Gastroesophageal sphincter (tissue), 4 donors: Measurements from ENCODE around the gene PKP3. TPM values are rescaled to one million over a fixed set of nuclear protein-coding genes. Genes with fewer than 3 reads are reported as not detected.
"Not testable (repeated sequence)": the region's sequence is repeated elsewhere in the genome, so short reads cannot be mapped to it uniquely, and the experiment has no call there.

Source experiments
- ATAC-seq: fragments of 150-250 bp; one replicate; pipeline ENCODE4 v1.9.1; 2016; ENCODE audit warnings: mild to moderate bottlenecking, moderate library complexity
- H3K27ac ChIP-seq, 4 donors: fragments of 200-600 bp; sonication (generic) in 3 of 4; 1 replicate in 3 of 4; 2 replicates in 1 of 4; pipeline ENCODE4 v1.5.1; 2016 to 2019
- H3K27me3 ChIP-seq: fragments of 200-600 bp; sonication (generic); one replicate; pipeline ENCODE4 v1.5.1; 2019
- H3K36me3 ChIP-seq, 2 donors: fragments of 200-600 bp; sonication (generic); one replicate each; pipeline ENCODE4 v1.5.1; 2019; ENCODE audit warnings: control low read depth in 1 of 2
- H3K4me1 ChIP-seq, 3 donors: fragments of 200-600 bp; sonication (generic); 1 replicate in 2 of 3; 2 replicates in 1 of 3; pipeline ENCODE4 v1.5.1; 2016 to 2019; ENCODE audit warnings: control low read depth in 2 of 3
- H3K4me3 ChIP-seq, 2 donors: fragments of 200-600 bp; sonication (generic); one replicate each; pipeline ENCODE4 v1.5.1; 2019; ENCODE audit warnings: mild to moderate bottlenecking in 1 of 2, moderate library complexity in 1 of 2
- H3K9me3 ChIP-seq, 3 donors: fragments of 200-600 bp; sonication (generic); one replicate each; pipeline ENCODE4 v1.5.1; 2017 to 2019; ENCODE audit warnings: control low read depth in 2 of 3
- CTCF ChIP-seq, 4 experiments: fragments of 200-600 bp in 2 of 4; fragments of 450-650 bp in 2 of 4; sonication (generic) in 1 of 4; IDR thresholded peaks; one replicate each; pipeline ENCODE4 v1.5.1; 2017 to 2019; ENCODE audit warnings: antibody characterized with exemption in 4 of 4, mild to moderate bottlenecking in 2 of 4, moderate library complexity in 2 of 4
- EP300 ChIP-seq: sonication (generic); formaldehyde crosslinking; IDR thresholded peaks from one replicate; pipeline ENCODE4 v1.6.1; 2017; ENCODE audit warnings: antibody characterized with exemption, mild to moderate bottlenecking
- POLR2A ChIP-seq, 2 donors: fragments of 450-650 bp; IDR thresholded peaks; one replicate each; pipeline ENCODE4 v1.6.1; 2017; ENCODE audit warnings: antibody characterized with exemption in 2 of 2, mild to moderate bottlenecking in 2 of 2, moderate library complexity in 1 of 2
- POLR2AphosphoS5 ChIP-seq: sonication (generic); formaldehyde crosslinking; IDR thresholded peaks from one replicate; pipeline ENCODE4 v1.6.1; 2017; ENCODE audit warnings: antibody characterized with exemption
- WGBS, 2 donors: methylation state at CpG; one replicate each; pipeline ENCODE4 v1.1.5; 2018; ENCODE audit warnings: low coverage in 1 of 2; 5-methylcytosine and 5-hydroxymethylcytosine counted together
- total RNA-seq, 4 donors: library from RNA; depleted of rRNA; stranded (reverse); fragments of >200 nt; gene quantifications; one replicate each; pipeline ENCODE4 v1.1.0, GENCODE V29; 2016

PKP3 gene
- total RNA-seq, 4 donors from 2014 or later: 0.67 to 14.3 (median 2.3) TPM

GRCh38 chr11:400241-400689 lies 6.3 kb downstream of the PKP3 start:
- no peaks in the 10 kb centered on the region for H3K9me3 ChIP-seq
- peaks cover 0 to 29% (median 8%) of the 10 kb centered on the region in 3 donors for H3K4me1 ChIP-seq
- no peak for ATAC-seq
- H3K36me3 ChIP-seq: no peaks in the 10 kb centered on the region
- no CpG with 5 or more reads among the region's 50 CpGs for WGBS, 2 donors
- peaks cover 39% of the 10 kb centered on the region for H3K27me3 ChIP-seq
- H3K27ac ChIP-seq: no peak overlapping the region
- H3K4me3 ChIP-seq: no peak overlapping the region
- TF ChIP-seq POLR2A (IDR thresholded peaks at IDR 0.05): no peak
- no peak for TF ChIP-seq CTCF (IDR thresholded peaks at IDR 0.05)
- TF ChIP-seq EP300: no peak
- TF ChIP-seq POLR2AphosphoS5: no peak

GRCh38 chr11:401196-401595 lies 7.2 kb downstream of the PKP3 start:
- ATAC-seq, H3K27ac ChIP-seq, H3K4me3 ChIP-seq, H3K9me3 ChIP-seq, H3K36me3 ChIP-seq: not testable (repeated sequence)
- no CpG with 5 or more reads among the region's 52 CpGs for WGBS, 2 donors
- peaks cover 34% of the 10 kb centered on the region for H3K27me3 ChIP-seq
- peaks cover 0 to 38% (median 12%) of the 10 kb centered on the region in 3 donors for H3K4me1 ChIP-seq

GRCh38 chr11:403021-403760 lies 9.2 kb downstream of the PKP3 start:
- no peak for ATAC-seq
- Histone ChIP-seq H3K27me3 (peaks cover 26% of the 10 kb centered on the region), H3K4me1 (peaks cover 0 to 35% (median 12%) of the 10 kb centered on the region in 3 donors), H3K27ac (no peak overlapping the region), H3K9me3 (no peaks in the 10 kb centered on the region), H3K36me3 (no peaks in the 10 kb centered on the region), H3K4me3 (no peak overlapping the region)
- 93% methylated on average over 5 of the region's 55 CpGs; no CpG with 5 or more reads in 1 of the 2 donors for WGBS, 2 donors
- TF ChIP-seq CTCF (IDR thresholded peaks at IDR 0.05) (no peak), POLR2AphosphoS5 (no peak), EP300 (no peak), POLR2A (IDR thresholded peaks at IDR 0.05) (no peak)

GRCh38 chr11:403761-404431 lies 9.9 kb downstream of the PKP3 start:
- no peak overlapping the region for H3K27ac ChIP-seq
- no peak for TF ChIP-seq POLR2AphosphoS5
- TF ChIP-seq CTCF (IDR thresholded peaks at IDR 0.05): no peak
- no peak for TF ChIP-seq EP300
- TF ChIP-seq POLR2A (IDR thresholded peaks at IDR 0.05): no peak
- H3K36me3 ChIP-seq: no peaks in the 10 kb centered on the region
- H3K4me1 ChIP-seq: peaks cover 0 to 35% (median 12%) of the 10 kb centered on the region in 3 donors
- no peak for ATAC-seq
- peaks cover 24% of the 10 kb centered on the region for H3K27me3 ChIP-seq
- no peak overlapping the region for H3K4me3 ChIP-seq
- no peaks in the 10 kb centered on the region for H3K9me3 ChIP-seq
- whole genome bisulfite sequencing, 2 donors: no CpG with 5 or more reads among the region's 27 CpGs

- H3K27ac ChIP-seq: no peak overlapping the region
- H3K27me3 ChIP-seq: peaks cover 25% of the 10 kb centered on the region
- no peaks in the 10 kb centered on the region for H3K9me3 ChIP-seq
- TF ChIP-seq EP300 (no peak), CTCF (IDR thresholded peaks at IDR 0.05) (no peak), POLR2A (IDR thresholded peaks at IDR 0.05) (no peak), POLR2AphosphoS5 (no peak)
- H3K4me3 ChIP-seq: no peak overlapping the region
- no peak for ATAC-seq
- WGBS, 2 donors: no CpG with 5 or more reads among the region's 14 CpGs
- H3K36me3 ChIP-seq: no peaks in the 10 kb centered on the region
- peaks cover 0 to 35% (median 12%) of the 10 kb centered on the region in 3 donors for H3K4me1 ChIP-seq
Measured at GRCh38 chr11:404551-405264, 10.7 kb downstream of the PKP3 start.
